ENCODE data around the gene KRTAP10-1. TPM values are rescaled to one million over a fixed set of nuclear protein-coding genes. Genes with fewer than 3 reads are reported as not detected.

Gene KRTAP10-1
- total and polyA plus RNA-seq, 2 of the 8 experiments (the other 6 are each of a cell fraction or from before 2014, with no cell fraction given), result 0.08 TPM; not detected in 1

- TF ChIP-seq, protein P1, sequence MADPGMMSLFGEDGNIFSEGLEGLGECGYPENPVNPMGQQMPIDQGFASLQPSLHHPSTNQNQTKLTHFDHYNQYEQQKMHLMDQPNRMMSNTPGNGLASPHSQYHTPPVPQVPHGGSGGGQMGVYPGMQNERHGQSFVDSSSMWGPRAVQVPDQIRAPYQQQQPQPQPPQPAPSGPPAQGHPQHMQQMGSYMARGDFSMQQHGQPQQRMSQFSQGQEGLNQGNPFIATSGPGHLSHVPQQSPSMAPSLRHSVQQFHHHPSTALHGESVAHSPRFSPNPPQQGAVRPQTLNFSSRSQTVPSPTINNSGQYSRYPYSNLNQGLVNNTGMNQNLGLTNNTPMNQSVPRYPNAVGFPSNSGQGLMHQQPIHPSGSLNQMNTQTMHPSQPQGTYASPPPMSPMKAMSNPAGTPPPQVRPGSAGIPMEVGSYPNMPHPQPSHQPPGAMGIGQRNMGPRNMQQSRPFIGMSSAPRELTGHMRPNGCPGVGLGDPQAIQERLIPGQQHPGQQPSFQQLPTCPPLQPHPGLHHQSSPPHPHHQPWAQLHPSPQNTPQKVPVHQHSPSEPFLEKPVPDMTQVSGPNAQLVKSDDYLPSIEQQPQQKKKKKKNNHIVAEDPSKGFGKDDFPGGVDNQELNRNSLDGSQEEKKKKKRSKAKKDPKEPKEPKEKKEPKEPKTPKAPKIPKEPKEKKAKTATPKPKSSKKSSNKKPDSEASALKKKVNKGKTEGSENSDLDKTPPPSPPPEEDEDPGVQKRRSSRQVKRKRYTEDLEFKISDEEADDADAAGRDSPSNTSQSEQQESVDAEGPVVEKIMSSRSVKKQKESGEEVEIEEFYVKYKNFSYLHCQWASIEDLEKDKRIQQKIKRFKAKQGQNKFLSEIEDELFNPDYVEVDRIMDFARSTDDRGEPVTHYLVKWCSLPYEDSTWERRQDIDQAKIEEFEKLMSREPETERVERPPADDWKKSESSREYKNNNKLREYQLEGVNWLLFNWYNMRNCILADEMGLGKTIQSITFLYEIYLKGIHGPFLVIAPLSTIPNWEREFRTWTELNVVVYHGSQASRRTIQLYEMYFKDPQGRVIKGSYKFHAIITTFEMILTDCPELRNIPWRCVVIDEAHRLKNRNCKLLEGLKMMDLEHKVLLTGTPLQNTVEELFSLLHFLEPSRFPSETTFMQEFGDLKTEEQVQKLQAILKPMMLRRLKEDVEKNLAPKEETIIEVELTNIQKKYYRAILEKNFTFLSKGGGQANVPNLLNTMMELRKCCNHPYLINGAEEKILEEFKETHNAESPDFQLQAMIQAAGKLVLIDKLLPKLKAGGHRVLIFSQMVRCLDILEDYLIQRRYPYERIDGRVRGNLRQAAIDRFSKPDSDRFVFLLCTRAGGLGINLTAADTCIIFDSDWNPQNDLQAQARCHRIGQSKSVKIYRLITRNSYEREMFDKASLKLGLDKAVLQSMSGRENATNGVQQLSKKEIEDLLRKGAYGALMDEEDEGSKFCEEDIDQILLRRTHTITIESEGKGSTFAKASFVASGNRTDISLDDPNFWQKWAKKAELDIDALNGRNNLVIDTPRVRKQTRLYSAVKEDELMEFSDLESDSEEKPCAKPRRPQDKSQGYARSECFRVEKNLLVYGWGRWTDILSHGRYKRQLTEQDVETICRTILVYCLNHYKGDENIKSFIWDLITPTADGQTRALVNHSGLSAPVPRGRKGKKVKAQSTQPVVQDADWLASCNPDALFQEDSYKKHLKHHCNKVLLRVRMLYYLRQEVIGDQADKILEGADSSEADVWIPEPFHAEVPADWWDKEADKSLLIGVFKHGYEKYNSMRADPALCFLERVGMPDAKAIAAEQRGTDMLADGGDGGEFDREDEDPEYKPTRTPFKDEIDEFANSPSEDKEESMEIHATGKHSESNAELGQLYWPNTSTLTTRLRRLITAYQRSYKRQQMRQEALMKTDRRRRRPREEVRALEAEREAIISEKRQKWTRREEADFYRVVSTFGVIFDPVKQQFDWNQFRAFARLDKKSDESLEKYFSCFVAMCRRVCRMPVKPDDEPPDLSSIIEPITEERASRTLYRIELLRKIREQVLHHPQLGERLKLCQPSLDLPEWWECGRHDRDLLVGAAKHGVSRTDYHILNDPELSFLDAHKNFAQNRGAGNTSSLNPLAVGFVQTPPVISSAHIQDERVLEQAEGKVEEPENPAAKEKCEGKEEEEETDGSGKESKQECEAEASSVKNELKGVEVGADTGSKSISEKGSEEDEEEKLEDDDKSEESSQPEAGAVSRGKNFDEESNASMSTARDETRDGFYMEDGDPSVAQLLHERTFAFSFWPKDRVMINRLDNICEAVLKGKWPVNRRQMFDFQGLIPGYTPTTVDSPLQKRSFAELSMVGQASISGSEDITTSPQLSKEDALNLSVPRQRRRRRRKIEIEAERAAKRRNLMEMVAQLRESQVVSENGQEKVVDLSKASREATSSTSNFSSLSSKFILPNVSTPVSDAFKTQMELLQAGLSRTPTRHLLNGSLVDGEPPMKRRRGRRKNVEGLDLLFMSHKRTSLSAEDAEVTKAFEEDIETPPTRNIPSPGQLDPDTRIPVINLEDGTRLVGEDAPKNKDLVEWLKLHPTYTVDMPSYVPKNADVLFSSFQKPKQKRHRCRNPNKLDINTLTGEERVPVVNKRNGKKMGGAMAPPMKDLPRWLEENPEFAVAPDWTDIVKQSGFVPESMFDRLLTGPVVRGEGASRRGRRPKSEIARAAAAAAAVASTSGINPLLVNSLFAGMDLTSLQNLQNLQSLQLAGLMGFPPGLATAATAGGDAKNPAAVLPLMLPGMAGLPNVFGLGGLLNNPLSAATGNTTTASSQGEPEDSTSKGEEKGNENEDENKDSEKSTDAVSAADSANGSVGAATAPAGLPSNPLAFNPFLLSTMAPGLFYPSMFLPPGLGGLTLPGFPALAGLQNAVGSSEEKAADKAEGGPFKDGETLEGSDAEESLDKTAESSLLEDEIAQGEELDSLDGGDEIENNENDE (IDR thresholded peaks at IDR 0.05; ENCODE audit: insufficient replicate concordance, low read length), result no peak
- TF ChIP-seq CBX5 (IDR thresholded peaks at IDR 0.05; ENCODE audit: low read depth, low read length) (no peak), YY1 (IDR thresholded peaks at IDR 0.05; ENCODE audit: low read depth, low read length) (no peak), JUND (IDR thresholded peaks at IDR 0.05; ENCODE audit: low read length) (no peak), CTCF (IDR thresholded peaks at IDR 0.05; ENCODE audit: control extremely low read depth in 1 of 3, insufficient read depth in 1 of 3, low read depth in 1 of 3, low read length in 3 of 3) (no peak), CEBPB (IDR thresholded peaks at IDR 0.05; ENCODE audit: low read depth, low read length) (no peak), GABPA (IDR thresholded peaks at IDR 0.05; ENCODE audit: borderline replicate concordance, insufficient read depth, low read length) (no peak), CTBP2 (IDR thresholded peaks at IDR 0.05; ENCODE audit: borderline replicate concordance, insufficient read depth, insufficient read length, low read length) (no peak)
These were observed 9.6 kb downstream of the KRTAP10-1 start (continued) for GRCh38 chr21:44530221-44530902.

All from H1 (cell line).